AG10803 (cell line): ENCODE data around the gene CD1D.
"Not testable (repeated sequence)": the region's sequence is repeated elsewhere in the genome, so short reads cannot be mapped to it uniquely, and the experiment has no call there.

Source experiments
- DNase-seq: peaks from one replicate; pipeline ENCODE4 v3.0.0; 2010; ENCODE audit warnings: low read depth
- H3K4me3 ChIP-seq: 2 replicates; pipeline ENCODE4 v1.5.1; 2011; ENCODE audit warnings: mild to moderate bottlenecking, low read length, control low read depth
- CTCF ChIP-seq: conservative IDR thresholded peaks from 2 replicates; pipeline ENCODE4 v1.5.1; 2011; ENCODE audit warnings: mild to moderate bottlenecking, low read length, control low read depth, inconsistent platforms

The CD1D gene

DNA sequence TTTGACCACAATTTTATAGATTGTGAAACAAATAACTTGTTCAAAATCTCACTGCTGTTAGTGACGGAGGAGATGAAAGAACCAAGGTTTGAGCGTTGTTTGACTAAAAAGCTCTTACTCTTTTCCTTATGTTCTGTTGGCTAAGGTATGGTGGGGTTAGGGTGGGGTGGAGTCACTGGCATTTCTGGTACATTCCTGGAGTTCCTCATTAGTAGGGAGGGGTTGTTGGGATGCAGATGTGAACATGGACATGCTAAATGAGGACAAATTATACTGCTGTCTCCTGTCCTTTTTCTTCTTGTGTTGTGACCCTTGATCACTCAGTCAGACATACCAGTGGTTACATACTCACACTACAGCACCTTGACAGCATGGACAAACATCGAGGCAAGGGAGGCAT lies 26.2 kb upstream of the CD1D start:
- DNase-seq, result no peak
- H3K4me3 ChIP-seq, result no peak overlapping the region
- no peak for TF ChIP-seq CTCF

DNA sequence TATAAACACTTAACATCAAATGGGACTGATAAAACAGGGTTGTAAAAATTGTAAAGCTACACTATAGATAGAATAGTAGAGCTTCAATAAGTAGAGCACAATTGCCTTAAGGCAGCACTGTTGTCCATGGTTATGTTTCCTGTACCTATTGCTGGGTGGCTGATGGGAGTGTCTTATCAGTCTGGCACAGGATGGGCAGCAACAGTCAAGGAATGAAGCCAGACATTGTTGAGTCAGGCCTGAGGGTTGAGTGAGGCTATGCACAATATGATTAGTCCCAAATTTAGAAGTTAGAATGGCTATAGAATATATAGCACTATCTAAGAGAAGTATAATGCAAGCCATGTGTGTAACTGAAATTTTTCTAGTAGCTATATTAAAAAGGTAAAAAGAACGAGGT lies 25.0 kb upstream of the CD1D start:
- DNase-seq, result no peak
- no peak for TF ChIP-seq CTCF
- H3K4me3 ChIP-seq, result no peak overlapping the region

GRCh38 chr1:158159597-158159996 lies 21.1 kb upstream of the CD1D start:
- H3K4me3 ChIP-seq, result no peak overlapping the region
- TF ChIP-seq CTCF, result no peak
- DNase-seq, result no peak

DNA sequence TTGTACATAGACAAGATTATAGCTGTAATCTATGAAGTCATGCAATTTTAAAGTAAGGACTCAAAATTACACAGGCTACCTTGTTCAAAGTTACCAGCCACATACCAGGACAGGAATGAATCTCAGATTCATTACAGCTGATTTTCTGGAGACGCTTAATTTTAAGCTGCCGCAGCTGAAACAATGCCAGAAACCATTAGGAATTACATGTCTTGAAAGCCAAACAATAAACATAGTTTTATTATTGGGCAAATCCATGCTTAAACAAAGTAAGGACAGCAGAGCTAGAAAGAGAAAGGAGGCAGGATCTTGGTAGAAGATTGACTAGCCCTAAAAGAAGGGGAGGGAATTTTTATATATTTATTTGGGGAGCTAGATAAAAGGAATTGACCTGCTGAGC lies 19.2 kb upstream of the CD1D start:
- no peak for TF ChIP-seq CTCF
- DNase-seq, result no peak
- H3K4me3 ChIP-seq, result no peak overlapping the region

DNA sequence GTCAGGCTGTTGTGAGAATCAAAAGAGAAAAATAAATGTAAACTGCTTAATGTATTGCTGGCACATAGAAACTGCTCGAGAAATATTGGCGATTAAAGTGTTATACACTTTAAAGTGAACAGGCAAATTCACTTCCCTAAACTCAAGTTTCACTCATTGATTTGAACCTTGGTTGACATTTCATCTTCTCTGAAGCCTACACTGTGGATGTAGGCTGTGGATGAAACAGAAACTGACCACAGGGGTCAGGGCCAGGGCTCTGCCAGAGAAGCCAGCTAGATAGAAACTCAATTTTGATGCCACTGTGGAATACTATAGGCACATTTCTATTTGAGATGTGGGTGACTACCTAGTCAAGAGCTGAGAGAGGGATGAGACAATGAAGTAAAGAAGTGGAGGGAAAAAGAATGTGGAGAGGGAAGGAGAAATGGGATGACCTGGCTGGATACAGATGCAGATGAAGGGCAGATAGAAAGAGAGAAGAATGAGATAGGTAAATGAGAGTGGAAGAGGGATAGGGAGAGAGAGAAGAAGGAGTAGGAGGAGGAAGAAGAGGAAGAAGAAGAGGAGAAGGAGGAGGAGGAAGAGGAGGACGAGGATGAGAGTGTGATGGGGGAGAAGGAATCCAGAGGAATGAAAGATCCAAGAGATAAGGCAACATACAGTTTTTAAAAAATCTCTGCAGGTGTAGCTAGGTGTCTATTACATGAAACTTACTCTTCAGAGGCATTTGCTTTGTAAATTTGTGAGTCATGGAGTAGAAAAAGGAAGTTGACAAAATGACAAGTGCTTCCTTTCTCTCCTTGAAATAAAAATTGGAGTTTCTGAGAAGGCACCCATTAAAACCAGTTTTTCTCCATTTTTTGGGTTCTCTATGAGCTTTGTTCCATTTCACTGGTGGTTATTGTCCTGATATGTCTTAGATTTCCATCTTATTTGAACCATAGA lies 17.4 kb upstream of the CD1D start:
- no peak overlapping the region for H3K4me3 ChIP-seq
- no peak for DNase-seq
- TF ChIP-seq CTCF, result no peak

GRCh38 chr1:158169105-158169504 lies 11.6 kb upstream of the CD1D start:
- H3K4me3 ChIP-seq, result no peak overlapping the region
- TF ChIP-seq CTCF, result no peak
- no peak for DNase-seq

GRCh38 chr1:158175915-158176314 lies 4.8 kb upstream of the CD1D start:
- DNase-seq, H3K4me3 ChIP-seq: not testable (repeated sequence)
